HL-60 (cell line): ENCODE measurements around the gene ATG2B.

ENCODE experiments used
- DNase-seq, 2 experiments: peaks; one replicate each; pipeline ENCODE4 v3.0.0-alpha.2; 2010 to 2020; ENCODE audit warnings: low read depth in 1 of 2, low spot score in 1 of 2
- H3K27ac ChIP-seq: fragments of 250-450 bp; sonication (Bioruptor Pico); replicated peaks from 2 replicates; pipeline ENCODE4 v1.5.1; 2020; ENCODE audit warnings: mild to moderate bottlenecking, moderate library complexity
- H3K27me3 ChIP-seq: fragments of 250-450 bp; sonication (Bioruptor Pico); 2 replicates; pipeline ENCODE4 v1.5.1; 2021; ENCODE audit warnings: mild to moderate bottlenecking, moderate library complexity; ENCODE audit not compliant: insufficient read depth, poor library complexity, severe bottlenecking
- H3K4me3 ChIP-seq: replicated peaks from 2 replicates; pipeline ENCODE4 v1.5.1; 2011; ENCODE audit warnings: mild to moderate bottlenecking, control low read depth, low read length; ENCODE audit not compliant: insufficient read depth
- GABPA ChIP-seq: IDR thresholded peaks from 2 replicates; pipeline ENCODE4 v1.6.1; 2012; ENCODE audit warnings: low read depth
- POLR2AphosphoS5 ChIP-seq: IDR thresholded peaks from 2 replicates; pipeline ENCODE4 v1.6.1; 2012; ENCODE audit warnings: low read depth
- SPI1 ChIP-seq: IDR thresholded peaks from 2 replicates; pipeline ENCODE4 v1.6.1; 2012; ENCODE audit warnings: low read depth, mild to moderate bottlenecking, borderline replicate concordance
- TF ChIP-seq, protein P1 (sequence below): IDR thresholded peaks from 2 replicates; pipeline ENCODE4 v1.6.1; 2012; ENCODE audit warnings: low read depth; ENCODE audit not compliant: insufficient replicate concordance
- TF ChIP-seq, protein P2 (sequence below): IDR thresholded peaks from one replicate; pipeline ENCODE4 v1.5.1; 2011; ENCODE audit warnings: low read length, control low read depth, inconsistent platforms; ENCODE audit not compliant: insufficient read depth

ATG2B gene

DNA sequence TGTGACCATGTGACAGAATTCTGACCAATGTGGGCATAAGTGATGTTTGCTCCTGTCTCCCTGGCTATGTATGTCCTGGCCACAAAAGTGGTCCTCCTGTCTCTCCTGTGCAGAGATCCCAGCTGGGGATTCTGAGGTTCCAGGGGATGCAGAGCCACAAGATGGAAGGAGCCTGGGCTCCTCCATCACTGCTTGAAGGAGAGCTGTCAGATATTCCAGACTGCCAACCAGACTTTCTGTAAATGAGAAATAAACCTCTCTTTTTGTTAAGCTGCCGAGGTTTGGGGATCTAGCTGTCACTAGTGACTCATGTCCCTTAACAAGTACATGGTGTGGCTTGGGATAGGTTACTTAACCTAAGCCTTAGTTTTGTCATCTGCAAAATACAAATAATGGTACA is 85.3 kb downstream of the ATG2B start:
- TF ChIP-seq, protein P1, sequence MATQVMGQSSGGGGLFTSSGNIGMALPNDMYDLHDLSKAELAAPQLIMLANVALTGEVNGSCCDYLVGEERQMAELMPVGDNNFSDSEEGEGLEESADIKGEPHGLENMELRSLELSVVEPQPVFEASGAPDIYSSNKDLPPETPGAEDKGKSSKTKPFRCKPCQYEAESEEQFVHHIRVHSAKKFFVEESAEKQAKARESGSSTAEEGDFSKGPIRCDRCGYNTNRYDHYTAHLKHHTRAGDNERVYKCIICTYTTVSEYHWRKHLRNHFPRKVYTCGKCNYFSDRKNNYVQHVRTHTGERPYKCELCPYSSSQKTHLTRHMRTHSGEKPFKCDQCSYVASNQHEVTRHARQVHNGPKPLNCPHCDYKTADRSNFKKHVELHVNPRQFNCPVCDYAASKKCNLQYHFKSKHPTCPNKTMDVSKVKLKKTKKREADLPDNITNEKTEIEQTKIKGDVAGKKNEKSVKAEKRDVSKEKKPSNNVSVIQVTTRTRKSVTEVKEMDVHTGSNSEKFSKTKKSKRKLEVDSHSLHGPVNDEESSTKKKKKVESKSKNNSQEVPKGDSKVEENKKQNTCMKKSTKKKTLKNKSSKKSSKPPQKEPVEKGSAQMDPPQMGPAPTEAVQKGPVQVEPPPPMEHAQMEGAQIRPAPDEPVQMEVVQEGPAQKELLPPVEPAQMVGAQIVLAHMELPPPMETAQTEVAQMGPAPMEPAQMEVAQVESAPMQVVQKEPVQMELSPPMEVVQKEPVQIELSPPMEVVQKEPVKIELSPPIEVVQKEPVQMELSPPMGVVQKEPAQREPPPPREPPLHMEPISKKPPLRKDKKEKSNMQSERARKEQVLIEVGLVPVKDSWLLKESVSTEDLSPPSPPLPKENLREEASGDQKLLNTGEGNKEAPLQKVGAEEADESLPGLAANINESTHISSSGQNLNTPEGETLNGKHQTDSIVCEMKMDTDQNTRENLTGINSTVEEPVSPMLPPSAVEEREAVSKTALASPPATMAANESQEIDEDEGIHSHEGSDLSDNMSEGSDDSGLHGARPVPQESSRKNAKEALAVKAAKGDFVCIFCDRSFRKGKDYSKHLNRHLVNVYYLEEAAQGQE, result no peak
- TF ChIP-seq GABPA (no peak), POLR2AphosphoS5 (no peak), SPI1 (no peak)
- TF ChIP-seq, protein P2, sequence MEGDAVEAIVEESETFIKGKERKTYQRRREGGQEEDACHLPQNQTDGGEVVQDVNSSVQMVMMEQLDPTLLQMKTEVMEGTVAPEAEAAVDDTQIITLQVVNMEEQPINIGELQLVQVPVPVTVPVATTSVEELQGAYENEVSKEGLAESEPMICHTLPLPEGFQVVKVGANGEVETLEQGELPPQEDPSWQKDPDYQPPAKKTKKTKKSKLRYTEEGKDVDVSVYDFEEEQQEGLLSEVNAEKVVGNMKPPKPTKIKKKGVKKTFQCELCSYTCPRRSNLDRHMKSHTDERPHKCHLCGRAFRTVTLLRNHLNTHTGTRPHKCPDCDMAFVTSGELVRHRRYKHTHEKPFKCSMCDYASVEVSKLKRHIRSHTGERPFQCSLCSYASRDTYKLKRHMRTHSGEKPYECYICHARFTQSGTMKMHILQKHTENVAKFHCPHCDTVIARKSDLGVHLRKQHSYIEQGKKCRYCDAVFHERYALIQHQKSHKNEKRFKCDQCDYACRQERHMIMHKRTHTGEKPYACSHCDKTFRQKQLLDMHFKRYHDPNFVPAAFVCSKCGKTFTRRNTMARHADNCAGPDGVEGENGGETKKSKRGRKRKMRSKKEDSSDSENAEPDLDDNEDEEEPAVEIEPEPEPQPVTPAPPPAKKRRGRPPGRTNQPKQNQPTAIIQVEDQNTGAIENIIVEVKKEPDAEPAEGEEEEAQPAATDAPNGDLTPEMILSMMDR, result no peak
- no peak for DNase-seq
- H3K27me3 ChIP-seq, result no peaks in the 10 kb centered on the region
- H3K4me3 ChIP-seq, result no peak overlapping the region
- H3K27ac ChIP-seq, result no peak overlapping the region

DNA sequence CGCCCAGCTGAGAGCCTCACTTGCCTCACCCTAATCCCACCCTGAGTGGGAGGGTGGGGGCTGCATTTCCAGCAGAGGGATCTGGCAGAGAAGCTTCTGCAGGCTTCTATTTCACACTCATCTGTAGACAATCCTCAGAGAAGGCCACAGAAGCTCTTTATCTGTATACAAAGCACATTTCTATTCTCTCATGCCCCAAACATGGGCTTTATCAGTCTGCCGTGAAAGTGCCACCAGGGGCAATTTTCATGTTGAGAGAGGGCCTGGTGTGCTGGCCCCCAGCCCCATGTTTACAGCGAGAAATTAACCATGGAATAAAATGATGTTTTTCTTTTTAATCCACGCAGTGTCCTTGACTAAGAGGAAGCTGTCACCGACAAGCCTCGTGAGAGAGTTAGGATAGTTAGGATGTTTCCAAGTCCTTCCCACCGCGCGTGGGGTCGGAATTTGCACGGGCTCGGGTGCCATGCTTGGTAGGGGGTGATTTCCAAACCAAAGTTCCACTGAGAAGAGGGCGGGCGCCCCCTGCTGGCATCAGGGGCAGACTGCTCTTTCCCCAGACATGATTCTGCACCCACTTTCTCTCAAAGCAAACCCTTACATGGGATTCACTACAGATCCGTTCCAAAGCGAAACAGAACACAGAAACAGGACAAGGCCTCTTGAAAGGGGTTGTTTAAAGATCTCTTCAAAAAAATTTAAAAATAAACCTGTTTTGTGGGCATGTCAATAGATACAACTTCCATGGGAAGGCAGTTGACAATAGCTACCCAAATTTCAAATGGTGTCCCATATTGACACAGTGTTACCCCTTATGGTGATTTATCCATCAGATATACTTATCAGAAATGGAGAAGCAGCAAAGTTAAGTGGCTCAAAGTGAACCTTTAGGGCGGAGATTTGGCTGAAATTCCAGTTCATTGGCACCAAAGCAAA is 87.7 kb downstream of the ATG2B start:
- peak; percentile 27 to 55 for DNase-seq
- no peaks in the 10 kb centered on the region for H3K27me3 ChIP-seq
- H3K4me3 ChIP-seq, result no peak overlapping the region
- H3K27ac ChIP-seq, result no peak overlapping the region
- TF ChIP-seq SPI1, result no peak
- TF ChIP-seq, protein P2, result peak; percentile 81
- TF ChIP-seq, protein P1, result no peak

DNA sequence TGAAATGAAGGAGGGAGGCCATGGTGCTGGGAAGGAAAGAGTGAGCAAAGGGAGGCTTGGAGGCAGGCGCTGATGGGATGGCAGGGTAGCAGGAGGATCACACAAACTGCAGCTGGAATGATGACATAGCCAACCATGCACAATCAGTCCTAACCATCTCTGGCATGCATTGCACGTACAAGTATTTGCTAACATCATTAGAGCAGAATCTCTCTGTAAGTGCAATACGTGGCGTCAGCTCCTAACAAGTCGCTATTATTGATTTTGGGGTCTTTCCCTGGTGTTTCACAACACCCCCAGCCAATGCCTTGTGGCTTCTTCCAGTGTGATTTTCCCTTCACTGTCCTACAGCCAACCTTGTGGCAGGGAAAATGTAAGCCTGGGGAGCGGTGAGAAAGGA is 88.6 kb downstream of the ATG2B start:
- no peak overlapping the region for H3K27ac ChIP-seq
- TF ChIP-seq, protein P2, result no peak

DNA sequence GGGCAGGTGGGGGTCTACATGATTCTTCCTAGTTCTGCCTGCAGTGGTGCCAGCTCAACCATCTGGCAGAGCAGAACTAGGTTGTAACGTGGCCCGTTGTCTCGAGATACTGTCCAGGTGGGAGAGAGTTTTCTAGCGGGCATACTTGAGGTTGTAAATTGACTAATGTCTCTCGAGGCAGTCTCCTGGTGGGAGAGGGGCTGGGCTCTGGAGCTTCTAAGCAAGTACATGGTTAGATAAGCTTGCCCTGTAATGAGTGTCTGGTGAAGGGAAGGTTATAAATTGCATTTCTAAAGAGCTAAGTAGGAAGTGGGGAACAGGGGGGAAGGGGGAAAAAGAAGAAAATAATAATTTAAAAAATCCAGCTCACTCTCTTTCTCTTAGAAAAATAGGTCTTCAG is 89.0 kb downstream of the ATG2B start:
- Histone ChIP-seq H3K4me3 (no peak overlapping the region), H3K27ac (no peak overlapping the region), H3K27me3 (no peaks in the 10 kb centered on the region)
- DNase-seq, result no peak
- TF ChIP-seq, protein P2, result no peak
- TF ChIP-seq SPI1, result no peak
- TF ChIP-seq GABPA, result no peak
- TF ChIP-seq POLR2AphosphoS5, result no peak
- TF ChIP-seq, protein P1, result no peak

More for the DNA sequence above, 88.6 kb downstream of the ATG2B start:
- H3K27me3 ChIP-seq, result no peaks in the 10 kb centered on the region
- no peak for DNase-seq
- no peak overlapping the region for H3K4me3 ChIP-seq
